Tibial nerve (tissue), 3 donors: Measurements from ENCODE around the gene SPATA25.

ENCODE experiments used
- CTCF ChIP-seq, 5 experiments: fragments of 200-600 bp in 3 of 5; fragments of 450-650 bp in 2 of 5; sonication (generic) in 3 of 5; IDR thresholded peaks; one replicate each; pipeline ENCODE4 v1.5.1; 2016 to 2019; ENCODE audit warnings: antibody characterized with exemption in 5 of 5, mild to moderate bottlenecking in 3 of 5, moderate library complexity in 2 of 5
- POLR2A ChIP-seq, 2 donors: fragments of 450-650 bp; IDR thresholded peaks; one replicate each; pipeline ENCODE4 v1.6.1; 2017; ENCODE audit warnings: antibody characterized with exemption in 2 of 2, mild to moderate bottlenecking in 2 of 2, moderate library complexity in 2 of 2

DNA sequence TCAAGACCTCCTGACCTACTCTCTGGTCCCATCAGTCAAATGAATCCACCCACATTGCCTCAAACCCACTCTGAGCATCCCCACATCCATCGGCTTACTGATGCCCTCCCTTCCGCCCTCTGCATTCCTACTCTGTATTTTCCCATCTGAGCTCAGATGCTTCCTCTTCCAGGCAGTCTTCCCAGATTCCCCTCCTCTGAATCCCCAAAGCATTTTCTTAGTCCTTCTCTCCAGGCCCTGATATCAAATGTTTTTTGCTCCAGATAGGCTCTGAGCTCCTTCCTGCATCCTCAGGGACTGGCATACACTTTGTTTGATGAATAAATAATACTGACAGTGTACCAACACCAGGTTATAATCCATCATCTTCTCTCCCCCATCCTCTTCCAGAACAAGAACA lies 20.7 kb upstream of the SPATA25 start:
- TF ChIP-seq CTCF (IDR thresholded peaks at IDR 0.05), result no peak
- TF ChIP-seq POLR2A (IDR thresholded peaks at IDR 0.05), result no peak
